A673 (cell line): Measurements from ENCODE around the gene SFTPB.

Source experiments
- CTCF ChIP-seq: fragments of 300-800, 200-600 bp; sonication (generic); conservative IDR thresholded peaks from 2 replicates; pipeline ENCODE4 v1.5.1; 2017; ENCODE audit warnings: low read depth, mild to moderate bottlenecking, antibody characterized with exemption, low read length, moderate library complexity, mixed read lengths
- EZH2 ChIP-seq: fragments of 200-600 bp; sonication (generic); IDR thresholded peaks from 2 replicates; pipeline ENCODE4 v1.6.1; 2017; ENCODE audit warnings: borderline replicate concordance, low read depth, mild to moderate bottlenecking, mixed read lengths, antibody characterized with exemption, low read length; ENCODE audit not compliant: poor library complexity, severe bottlenecking

GRCh38 chr2:85692039-85692645 lies 24.1 kb upstream of the SFTPB start:
- no peak for TF ChIP-seq CTCF
- no peak for TF ChIP-seq EZH2
